HAP-1 (cell line): ENCODE data around the gene AIMP1.

ENCODE experiments used
- DNase-seq, 2 experiments: peaks; one replicate each; pipeline ENCODE4 v3.0.0-alpha.2; 2016 to 2020; ENCODE audit warnings: low spot score in 2 of 2
- H3K27me3 ChIP-seq: fragments of 250-450 bp; sonication (Bioruptor Pico); 2 replicates; pipeline ENCODE4 v1.5.1; 2020; ENCODE audit warnings: low read depth, mild to moderate bottlenecking, moderate library complexity
- H3K36me3 ChIP-seq: fragments of 250-450 bp; sonication (Bioruptor Pico); replicated peaks from 2 replicates; pipeline ENCODE4 v1.5.1; 2020; ENCODE audit warnings: mild to moderate bottlenecking
- H3K4me1 ChIP-seq: fragments of 250-450 bp; sonication (Bioruptor Pico); 2 replicates; pipeline ENCODE4 v1.5.1; 2020; ENCODE audit warnings: mild to moderate bottlenecking
- H3K4me3 ChIP-seq: fragments of 250-450 bp; sonication (Bioruptor Pico); 2 replicates; pipeline ENCODE4 v1.5.1; 2020; ENCODE audit warnings: mild to moderate bottlenecking, moderate library complexity
- H3K9me3 ChIP-seq: fragments of 250-450 bp; sonication (Bioruptor Pico); 2 replicates; pipeline ENCODE4 v1.5.1; 2020; ENCODE audit warnings: mild to moderate bottlenecking, moderate library complexity
- in situ Hi-C: fragments of 300-500 bp; cut with MboI; formaldehyde crosslinking; loops from 3 replicates; pipeline ENCODE4 v1.14.3; 2020; ENCODE audit warnings: low sequenced_read_pairs, inconsistent platforms, mixed read lengths

AIMP1 gene

GRCh38 chr4:106299977-106300376, 16.4 kb upstream of the AIMP1 start:
- Histone ChIP-seq H3K36me3 (no peaks in the 10 kb centered on the region), H3K27me3 (no peaks in the 10 kb centered on the region), H3K9me3 (no peaks in the 10 kb centered on the region), H3K4me1 (peaks cover 50% of the 10 kb centered on the region), H3K4me3 (no peak overlapping the region)
- in situ Hi-C loops, result no loop called here
- no peak for DNase-seq

- no peak overlapping the region for H3K4me3 ChIP-seq
- H3K4me1 ChIP-seq, result peaks cover 59% of the 10 kb centered on the region
- DNase-seq, result peak; percentile 34 to 38
- no peaks in the 10 kb centered on the region for H3K36me3 ChIP-seq
- no peaks in the 10 kb centered on the region for H3K9me3 ChIP-seq
- H3K27me3 ChIP-seq, result no peaks in the 10 kb centered on the region
- in situ Hi-C loops, result no loop called here
Measured at GRCh38 chr4:106301393-106302061, 14.8 kb upstream of the AIMP1 start.

- Histone ChIP-seq H3K4me3 (no peak overlapping the region), H3K9me3 (no peaks in the 10 kb centered on the region), H3K27me3 (no peaks in the 10 kb centered on the region), H3K4me1 (peaks cover 54% of the 10 kb centered on the region), H3K36me3 (no peaks in the 10 kb centered on the region)
- no peak for DNase-seq
- in situ Hi-C loops, result no loop called here
Measured at GRCh38 chr4:106302062-106302438, 14.3 kb upstream of the AIMP1 start.

GRCh38 chr4:106303548-106304281, 12.6 kb upstream of the AIMP1 start:
- in situ Hi-C loops, result no loop called here
- H3K9me3 ChIP-seq, result no peaks in the 10 kb centered on the region
- no peak overlapping the region for H3K4me3 ChIP-seq
- H3K4me1 ChIP-seq, result peaks cover 50% of the 10 kb centered on the region
- no peaks in the 10 kb centered on the region for H3K27me3 ChIP-seq
- H3K36me3 ChIP-seq, result no peaks in the 10 kb centered on the region
- peak; percentile 50 to 62 for DNase-seq

- DNase-seq, result peak in 1 of 2 experiments; percentile 93
- Histone ChIP-seq H3K4me3 (no peak overlapping the region), H3K4me1 (peaks cover 50% of the 10 kb centered on the region), H3K36me3 (no peaks in the 10 kb centered on the region), H3K9me3 (no peaks in the 10 kb centered on the region), H3K27me3 (no peaks in the 10 kb centered on the region)
- in situ Hi-C loops, result no loop called here
Measured at GRCh38 chr4:106304632-106305031, 11.7 kb upstream of the AIMP1 start.

GRCh38 chr4:106305435-106306055, 10.8 kb upstream of the AIMP1 start:
- in situ Hi-C loops, result no loop called here
- peak; percentile 46 to 83 for DNase-seq
- Histone ChIP-seq H3K4me3 (no peak overlapping the region), H3K9me3 (no peaks in the 10 kb centered on the region), H3K4me1 (peaks cover 50% of the 10 kb centered on the region), H3K27me3 (no peaks in the 10 kb centered on the region), H3K36me3 (no peaks in the 10 kb centered on the region)

- no peak for DNase-seq
- in situ Hi-C loops, result no loop called here
- Histone ChIP-seq H3K4me1 (peaks cover 45% of the 10 kb centered on the region), H3K9me3 (no peaks in the 10 kb centered on the region), H3K36me3 (no peaks in the 10 kb centered on the region), H3K27me3 (no peaks in the 10 kb centered on the region), H3K4me3 (no peak overlapping the region)
Measured at GRCh38 chr4:106306561-106306960, 9.8 kb upstream of the AIMP1 start.

GRCh38 chr4:106312377-106312776, 4.0 kb upstream of the AIMP1 start:
- in situ Hi-C loops, result no loop called here
- no peak for DNase-seq

GRCh38 chr4:106312997-106313522, 3.3 kb upstream of the AIMP1 start:
- no peak overlapping the region for H3K4me3 ChIP-seq
- in situ Hi-C loops, result no loop called here
- DNase-seq, result no peak

More at GRCh38 chr4:106312377-106312776, 4.0 kb upstream of the AIMP1 start:
- no peaks in the 10 kb centered on the region for H3K27me3 ChIP-seq
- no peaks in the 10 kb centered on the region for H3K9me3 ChIP-seq
- no peaks in the 10 kb centered on the region for H3K36me3 ChIP-seq
- no peak overlapping the region for H3K4me3 ChIP-seq
- peaks cover 5% of the 10 kb centered on the region for H3K4me1 ChIP-seq

GRCh38 chr4:106314960-106315359, 1.4 kb upstream of the AIMP1 start:
- Histone ChIP-seq H3K9me3 (no peaks in the 10 kb centered on the region), H3K4me1 (peaks cover 23% of the 10 kb centered on the region), H3K27me3 (no peaks in the 10 kb centered on the region), H3K4me3 (peak overlapping the region; percentile 75), H3K36me3 (no peaks in the 10 kb centered on the region)
- no peak for DNase-seq
- in situ Hi-C loops, result no loop called here

More at GRCh38 chr4:106312997-106313522, 3.3 kb upstream of the AIMP1 start:
- H3K36me3 ChIP-seq, result no peaks in the 10 kb centered on the region
- H3K4me1 ChIP-seq, result peaks cover 12% of the 10 kb centered on the region
- H3K9me3 ChIP-seq, result no peaks in the 10 kb centered on the region
- no peaks in the 10 kb centered on the region for H3K27me3 ChIP-seq

GRCh38 chr4:106315476-106315967, 828 bp upstream of the AIMP1 start:
- H3K27me3 ChIP-seq, result no peaks in the 10 kb centered on the region
- peaks cover 23% of the 10 kb centered on the region for H3K4me1 ChIP-seq
- DNase-seq, result peak in 1 of 2 experiments; percentile 41
- H3K9me3 ChIP-seq, result no peaks in the 10 kb centered on the region
- H3K4me3 ChIP-seq, result peak overlapping the region; percentile 75
- H3K36me3 ChIP-seq, result no peaks in the 10 kb centered on the region; the same call in 1 of the 2 replicates
- in situ Hi-C loops, result no loop called here

GRCh38 chr4:106316773-106317409, 541 bp downstream of the AIMP1 start:
- Histone ChIP-seq H3K27me3 (no peaks in the 10 kb centered on the region), H3K4me3 (peak overlapping the region; percentile 75), H3K36me3 (no peaks in the 10 kb centered on the region; the same call in 1 of the 2 replicates), H3K9me3 (no peaks in the 10 kb centered on the region), H3K4me1 (peaks cover 23% of the 10 kb centered on the region)
- DNase-seq, result no peak
- in situ Hi-C loops, result no loop called here

- H3K4me3 ChIP-seq, result peak overlapping the region; percentile 75
- in situ Hi-C loops, result no loop called here
- no peaks in the 10 kb centered on the region; the same call in 1 of the 2 replicates for H3K36me3 ChIP-seq
- H3K9me3 ChIP-seq, result no peaks in the 10 kb centered on the region
- peaks cover 27% of the 10 kb centered on the region for H3K4me1 ChIP-seq
- no peak for DNase-seq
- no peaks in the 10 kb centered on the region for H3K27me3 ChIP-seq
Measured at GRCh38 chr4:106317815-106318214, 1.5 kb downstream of the AIMP1 start.
